Ovary (tissue), 9 donors: ENCODE measurements around the gene PRLR. TPM values are rescaled to one million over a fixed set of nuclear protein-coding genes. Genes with fewer than 3 reads are reported as not detected.

Source experiments
- DNase-seq, 5 donors: peaks; one replicate each; pipeline ENCODE4 v3.0.0-alpha.2; 2019 to 2020
- H3K27ac ChIP-seq, 2 donors: fragments of 200-600 bp; one replicate each; pipeline versions ENCODE4 v1.5.1 to v1.8.0; 2019 to 2022
- H3K27me3 ChIP-seq: fragments of 200-600 bp; one replicate; pipeline ENCODE4 v1.8.0; 2022
- H3K36me3 ChIP-seq: fragments of 200-600 bp; sonication (generic); one replicate; pipeline ENCODE4 v1.5.1; 2019
- H3K4me1 ChIP-seq: one replicate; pipeline ENCODE4 v1.8.1; 2013; ENCODE audit warnings: mild to moderate bottlenecking, moderate library complexity; ENCODE audit not compliant: insufficient read depth
- H3K4me3 ChIP-seq: fragments of 200-600 bp; sonication (generic); one replicate; pipeline ENCODE4 v1.5.1; 2017
- H3K9me3 ChIP-seq, 2 donors: fragments of 200-600 bp in 1 of 2; sonication (generic) in 1 of 2; one replicate each; pipeline versions ENCODE4 v1.5.1 to v1.8.1; 2013 to 2019; ENCODE audit warnings: mild to moderate bottlenecking in 1 of 2, moderate library complexity in 1 of 2
- CTCF ChIP-seq, 3 donors: fragments of 450-650 bp in 2 of 3; fragments of 200-600 bp in 1 of 3; IDR thresholded peaks; one replicate each; pipeline versions ENCODE4 v1.5.1 to v1.8.0; 2016 to 2022; ENCODE audit warnings: antibody characterized with exemption in 3 of 3, mild to moderate bottlenecking in 1 of 3
- EP300 ChIP-seq: sonication (generic); formaldehyde crosslinking; IDR thresholded peaks from one replicate; pipeline ENCODE4 v1.6.1; 2017; ENCODE audit warnings: antibody characterized with exemption
- POLR2A ChIP-seq: fragments of 450-650 bp; IDR thresholded peaks from one replicate; pipeline ENCODE4 v1.6.1; 2017; ENCODE audit warnings: antibody characterized with exemption, mild to moderate bottlenecking, moderate library complexity
- WGBS, 3 donors: extraction: QIAGEN DNeasy Blood & Tissue Kit in 1 of 3; methylation state at CpG; one replicate each; pipeline versions ENCODE4 v1.1.5 to v1.1.7; 2013 to 2017; 5-methylcytosine and 5-hydroxymethylcytosine counted together
- intact Hi-C, 4 donors: fragments of 100-400 bp; cut with DNase I; formaldehyde crosslinking; loops; one replicate each; pipeline versions ENCODE4 v1.11.0 to v1.15.1; 2022 to 2023
- polyA plus RNA-seq, 2 donors: library from polyadenylated mRNA; stranded (reverse); fragments of 200-250 nt in 1 of 2; fragments of 350-450 nt in 1 of 2; fragmentation: Illumina TruSeq in 1 of 2; extraction: RNeasy Lipid Tissue Mini Kit (QIAGEN cat#74804) in 1 of 2; gene quantifications; one replicate each; pipeline ENCODE4 v1.2.3, GENCODE V29; 2013 to 2014
- total RNA-seq, 7 donors: library from RNA; depleted of rRNA in 2 of 7; stranded (reverse); fragments of >200 nt in 2 of 7; fragmentation: NEBNext Ultra II Directional in 3 of 7; extraction: Animal tissue kit (Norgen Biotek cat#: 25700) in 3 of 7; gene quantifications; one replicate each; pipeline versions ENCODE4 v1.1.0 to v1.2.4, GENCODE V29; 2016 to 2023
- donor health status: DM: no; HTN: no; CAD: no; lungs with moderate emphysema.
- donor health status: DM: no; HTN: no; CAD: no.
- donor health status: Bipolar disorder and iron deficiency.
- donor health status: DM: yes; HTN: yes; CAD: no.
- donor health status: DM: no; HTN: no; CAD: no.
- donor health status: DM: yes; HTN: yes; CAD: no.

PRLR gene
- total and polyA plus RNA-seq, 9 donors, result 1.8 to 24.5 (median 8.1) TPM

GRCh38 chr5:35031276-35031675 is 199.0 kb downstream of the PRLR start:
- intact Hi-C loops, result no loop called here
- DNase-seq, result no peak
- no peaks in the 10 kb centered on the region for H3K27me3 ChIP-seq
- H3K4me3 ChIP-seq, result no peak overlapping the region
- no peaks in the 10 kb centered on the region for H3K4me1 ChIP-seq
- no peak overlapping the region for H3K27ac ChIP-seq
- H3K36me3 ChIP-seq, result no peaks in the 10 kb centered on the region
- TF ChIP-seq CTCF (IDR thresholded peaks at IDR 0.05) (no peak), POLR2A (no peak), EP300 (no peak)
- WGBS, 3 donors, result 66 to 81% (median 76%) methylated on average over 5 of the region's 5 CpGs
- no peaks in the 10 kb centered on the region for H3K9me3 ChIP-seq

GRCh38 chr5:35030426-35031100 is 199.7 kb downstream of the PRLR start:
- Histone ChIP-seq H3K36me3 (no peaks in the 10 kb centered on the region), H3K4me3 (no peak overlapping the region), H3K9me3 (no peaks in the 10 kb centered on the region), H3K4me1 (no peaks in the 10 kb centered on the region), H3K27me3 (no peaks in the 10 kb centered on the region), H3K27ac (no peak overlapping the region)
- DNase-seq, result no peak
- TF ChIP-seq EP300, result no peak
- TF ChIP-seq POLR2A, result no peak
- no peak for TF ChIP-seq CTCF (IDR thresholded peaks at IDR 0.05)
- WGBS, 3 donors, result 76 to 89% (median 87%) methylated on average over 10 of the region's 10 CpGs
- intact Hi-C loops, result no loop called here

- no peak for DNase-seq
- Histone ChIP-seq H3K9me3 (no peaks in the 10 kb centered on the region), H3K4me3 (no peak overlapping the region), H3K27ac (no peak overlapping the region), H3K4me1 (no peaks in the 10 kb centered on the region), H3K36me3 (no peaks in the 10 kb centered on the region), H3K27me3 (no peaks in the 10 kb centered on the region)
- intact Hi-C loops, result no loop called here
- WGBS, 3 donors, result 64 to 78% (median 64%) methylated on average over 4 of the region's 4 CpGs
- TF ChIP-seq EP300 (no peak), CTCF (IDR thresholded peaks at IDR 0.05) (no peak), POLR2A (no peak)
Observed at GRCh38 chr5:35029333-35029732, 201.0 kb downstream of the PRLR start.

- TF ChIP-seq POLR2A (no peak), EP300 (no peak), CTCF (IDR thresholded peaks at IDR 0.05) (no peak)
- Histone ChIP-seq H3K27ac (no peak overlapping the region), H3K4me1 (no peaks in the 10 kb centered on the region), H3K27me3 (no peaks in the 10 kb centered on the region), H3K9me3 (no peaks in the 10 kb centered on the region), H3K4me3 (no peak overlapping the region), H3K36me3 (no peaks in the 10 kb centered on the region)
- WGBS, 3 donors, result 65 to 70% (median 69%) methylated on average over 5 of the region's 5 CpGs
- intact Hi-C loops, result no loop called here
- no peak for DNase-seq
Observed at GRCh38 chr5:35026941-35027340, 203.3 kb downstream of the PRLR start.
